ENCODE data around the gene MYD88.

The MYD88 gene

GRCh38 chr3:38114052-38114874 lies 24.2 kb upstream of the MYD88 start:
- DNase-seq = no peak

GRCh38 chr3:38114875-38115644 lies 23.4 kb upstream of the MYD88 start:
- DNase-seq = no peak

GRCh38 chr3:38115645-38116427 lies 22.6 kb upstream of the MYD88 start:
- no peak for DNase-seq

- no peak for DNase-seq
Measured at GRCh38 chr3:38116471-38117162, 21.8 kb upstream of the MYD88 start.

GRCh38 chr3:38117163-38117716 lies 21.2 kb upstream of the MYD88 start:
- no peak for DNase-seq

GRCh38 chr3:38117748-38118420 lies 20.6 kb upstream of the MYD88 start:
- no peak for DNase-seq

- DNase-seq = no peak
Measured at GRCh38 chr3:38118421-38119247, 19.8 kb upstream of the MYD88 start.

- DNase-seq = no peak
Measured at GRCh38 chr3:38119248-38119544, 19.3 kb upstream of the MYD88 start.

GRCh38 chr3:38119821-38120692 lies 18.4 kb upstream of the MYD88 start:
- no peak for DNase-seq

- DNase-seq = no peak
Measured at GRCh38 chr3:38120693-38121450, 17.6 kb upstream of the MYD88 start.

GRCh38 chr3:38121451-38121831 lies 17.0 kb upstream of the MYD88 start:
- no peak for DNase-seq

GRCh38 chr3:38121832-38122461 lies 16.5 kb upstream of the MYD88 start:
- DNase-seq = no peak

GRCh38 chr3:38122712-38123290 lies 15.7 kb upstream of the MYD88 start:
- DNase-seq = no peak

GRCh38 chr3:38124324-38125122 lies 13.9 kb upstream of the MYD88 start:
- no peak for DNase-seq

- DNase-seq = no peak
Measured at GRCh38 chr3:38125305-38126120, 12.9 kb upstream of the MYD88 start.

- DNase-seq = no peak
Measured at GRCh38 chr3:38126121-38126892, 12.2 kb upstream of the MYD88 start.
